Aorta (tissue), 5 donors: ENCODE measurements around the gene CAMKK1. TPM values are rescaled to one million over a fixed set of nuclear protein-coding genes. Genes with fewer than 3 reads are reported as not detected.

ENCODE experiments used
- ATAC-seq: fragments of 200-7000 bp; cut with Tn5 transposase; one replicate; pipeline ENCODE4 v1.9.1; 2022; ENCODE audit warnings: moderate library complexity; ENCODE audit not compliant: low FRiP score
- DNase-seq, 2 donors: peaks; one replicate each; pipeline ENCODE4 v3.0.0-alpha.2; 2020
- H3K27ac ChIP-seq, 2 donors: one replicate each; pipeline ENCODE4 v1.5.1; 2013; ENCODE audit warnings: low read length in 2 of 2, mild to moderate bottlenecking in 2 of 2, moderate library complexity in 2 of 2, control low read depth in 1 of 2, inconsistent platforms in 1 of 2, low read depth in 1 of 2
- H3K27me3 ChIP-seq, 2 donors: one replicate each; pipeline ENCODE4 v1.6.1; 2013; ENCODE audit warnings: control low read depth in 1 of 2, low read length in 1 of 2, mild to moderate bottlenecking in 1 of 2, moderate library complexity in 1 of 2; ENCODE audit not compliant: insufficient read depth in 2 of 2, control insufficient read depth in 1 of 2
- H3K36me3 ChIP-seq, 2 donors: one replicate each; pipeline ENCODE4 v1.6.1; 2013; ENCODE audit warnings: control low read depth in 1 of 2, low read length in 1 of 2, mild to moderate bottlenecking in 1 of 2; ENCODE audit not compliant: insufficient read depth in 2 of 2, control insufficient read depth in 1 of 2
- H3K4me1 ChIP-seq, 2 donors: one replicate each; pipeline ENCODE4 v1.6.1; 2013; ENCODE audit warnings: low read length in 2 of 2, control low read depth in 1 of 2, mild to moderate bottlenecking in 1 of 2, moderate library complexity in 1 of 2; ENCODE audit not compliant: insufficient read depth in 2 of 2, control insufficient read depth in 1 of 2
- H3K4me3 ChIP-seq, 2 donors: one replicate each; pipeline ENCODE4 v1.5.1; 2013; ENCODE audit warnings: low read length in 2 of 2, control low read depth in 1 of 2, mild to moderate bottlenecking in 1 of 2
- H3K9me3 ChIP-seq: one replicate; pipeline ENCODE4 v1.6.1; 2013; ENCODE audit warnings: mild to moderate bottlenecking, low read length; ENCODE audit not compliant: control insufficient read depth
- WGBS, 2 donors: extraction: QIAGEN DNeasy Blood & Tissue Kit; methylation state at CpG; one replicate each; pipeline ENCODE4 v1.1.7; 2013; 5-methylcytosine and 5-hydroxymethylcytosine counted together
- intact Hi-C, 2 donors: fragments of 100-400 bp; cut with DNase I; formaldehyde crosslinking; loops; one replicate each; pipeline versions ENCODE4 v1.14.2 to v1.15.0; 2022
- polyA plus RNA-seq, 2 donors: library from polyadenylated mRNA; stranded (reverse); fragments of 200-250 nt; gene quantifications; one replicate each; pipeline ENCODE4 v1.2.3, GENCODE V29; 2013
- total RNA-seq, 2 donors: library from RNA; stranded (reverse); fragmentation: NEBNext Ultra II Directional; extraction: Animal tissue kit (Norgen Biotek cat#: 25700); gene quantifications; one replicate each; pipeline ENCODE4 v1.2.1, GENCODE V29; 2021
- donor health status: healthy with polysubstance abuse.
- donor health status: Bipolar disorder and iron deficiency.
- donor health status: DM: no; HTN: no; CAD: no.
- donor health status: DM: no; HTN: no; CAD: no.
- donor health status: DM: yes; HTN: yes; CAD: no.

CAMKK1 gene
- total and polyA plus RNA-seq, 4 donors: 1.6 to 11.2 (median 4.6) TPM

DNA sequence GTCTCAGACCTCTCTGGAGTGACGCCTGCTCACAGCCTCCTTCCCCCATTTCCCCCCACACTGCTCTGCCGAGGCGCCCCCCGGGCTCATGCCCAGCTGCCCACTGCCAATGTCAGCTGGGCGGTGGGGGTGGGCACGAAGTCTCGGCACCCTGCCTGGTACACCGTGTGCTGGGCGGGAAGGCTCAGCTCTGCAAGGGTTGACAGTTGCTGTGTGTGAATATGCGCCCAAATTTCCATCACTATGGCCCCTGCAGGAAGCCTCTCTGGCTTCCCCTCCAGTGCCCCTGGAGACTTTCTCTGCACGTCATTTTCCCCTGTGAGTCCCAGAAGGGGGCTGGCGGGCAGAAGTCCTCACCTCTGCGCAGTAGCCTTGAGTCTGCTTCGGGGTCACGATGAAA lies 11.6 kb upstream of the CAMKK1 start:
- no peak overlapping the region for H3K4me3 ChIP-seq
- no peaks in the 10 kb centered on the region for H3K27me3 ChIP-seq
- DNase-seq (no peak), ATAC-seq (no peak)
- no peaks in the 10 kb centered on the region for H3K9me3 ChIP-seq
- intact Hi-C loops: no loop called here
- no peaks in the 10 kb centered on the region for H3K36me3 ChIP-seq
- no peaks in the 10 kb centered on the region for H3K4me1 ChIP-seq
- 64 to 68% methylated on average over 15 of the region's 15 CpGs for WGBS, 2 donors
- H3K27ac ChIP-seq: no peak overlapping the region

DNA sequence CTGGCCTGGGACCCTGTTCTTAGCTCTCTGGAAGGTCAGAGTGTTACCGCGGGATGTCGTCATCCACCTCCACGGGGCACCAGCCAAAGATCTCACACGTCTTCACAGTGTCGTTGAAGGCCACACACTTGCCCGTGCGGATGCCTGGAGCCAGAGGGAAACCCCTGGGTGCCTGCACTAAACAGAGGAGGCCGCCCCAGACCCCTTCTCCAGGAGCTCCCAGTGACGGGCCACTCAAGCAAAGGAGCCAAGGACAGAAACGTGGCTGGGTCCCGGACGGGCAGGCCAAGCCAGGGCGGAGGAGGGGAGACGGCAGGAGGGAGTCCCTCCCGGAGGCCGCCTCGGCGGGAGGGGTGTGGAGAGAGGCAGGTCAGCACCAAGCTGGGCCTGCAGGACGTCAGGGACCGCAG lies 11.0 kb upstream of the CAMKK1 start:
- Histone ChIP-seq H3K27ac (no peak overlapping the region), H3K9me3 (no peaks in the 10 kb centered on the region), H3K4me3 (no peak overlapping the region), H3K36me3 (no peaks in the 10 kb centered on the region), H3K27me3 (no peaks in the 10 kb centered on the region), H3K4me1 (no peaks in the 10 kb centered on the region)
- DNase-seq: peak in 1 of 2 donors; percentile 41
- WGBS, 2 donors: 68 to 75% methylated on average over 21 of the region's 21 CpGs
- intact Hi-C loops: no loop called here
- no peak for ATAC-seq

DNA sequence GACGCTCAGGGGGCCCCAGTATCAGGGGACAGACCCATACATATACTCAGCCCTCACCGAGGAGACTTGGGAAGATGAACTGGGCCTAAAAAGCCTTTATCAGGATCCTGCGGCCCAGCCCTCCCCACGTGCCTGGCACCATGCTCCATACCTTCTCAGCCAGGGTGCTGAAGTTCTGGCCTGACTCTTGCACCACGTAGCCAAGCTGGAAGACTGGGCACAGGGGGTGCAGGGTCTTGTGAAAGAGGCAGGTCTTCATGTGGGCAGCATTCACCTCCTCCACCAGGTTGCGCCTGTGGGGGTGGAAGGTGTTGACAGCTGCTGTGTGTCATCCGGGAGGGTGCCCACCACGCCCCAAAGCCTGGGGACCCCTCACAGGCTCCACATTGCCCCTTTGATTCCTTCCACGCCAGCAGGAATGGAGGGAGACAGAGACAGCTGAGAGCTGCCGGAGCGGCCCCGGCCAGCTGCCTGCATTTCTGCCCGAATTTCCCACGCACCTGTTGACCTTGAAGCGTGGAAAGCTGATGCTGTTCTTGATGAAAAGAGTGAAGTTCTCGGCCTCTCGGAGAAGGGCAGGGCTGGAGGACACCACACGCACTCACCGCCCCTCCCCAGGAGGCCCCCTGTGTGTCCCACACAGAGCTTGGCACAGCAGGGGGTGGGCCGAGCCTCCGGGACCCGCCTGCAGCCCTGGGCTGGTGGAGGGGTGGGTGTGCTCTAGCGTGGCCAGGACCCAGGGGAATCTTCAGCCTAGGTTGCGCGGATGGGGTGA lies 10.4 kb upstream of the CAMKK1 start:
- Histone ChIP-seq H3K36me3 (no peaks in the 10 kb centered on the region), H3K4me1 (no peaks in the 10 kb centered on the region), H3K27me3 (no peaks in the 10 kb centered on the region), H3K27ac (no peak overlapping the region), H3K4me3 (no peak overlapping the region), H3K9me3 (no peaks in the 10 kb centered on the region)
- intact Hi-C loops: no loop called here
- DNase-seq: no peak
- no peak for ATAC-seq
- 84 to 89% methylated on average over 25 of the region's 25 CpGs for WGBS, 2 donors

DNA sequence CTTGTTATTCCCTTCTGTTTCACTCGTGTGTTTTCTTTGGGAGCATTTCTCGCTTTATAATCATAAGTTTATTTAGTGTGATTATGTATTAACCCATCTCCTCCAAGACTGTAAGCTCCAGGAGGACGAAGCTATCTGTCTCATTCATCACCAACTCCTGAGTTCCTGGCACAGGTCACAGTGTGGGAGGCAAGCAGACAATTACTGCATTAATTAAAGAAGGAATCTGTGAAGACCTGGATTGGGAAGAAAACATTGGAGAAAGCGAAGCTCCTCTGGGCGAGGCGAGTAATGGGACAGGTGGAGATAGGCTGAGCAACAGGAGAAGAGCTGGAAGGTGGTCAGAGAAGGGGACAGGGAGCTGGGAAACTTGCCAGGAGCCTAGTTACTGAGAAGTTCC lies 7.8 kb upstream of the CAMKK1 start:
- no peaks in the 10 kb centered on the region for H3K36me3 ChIP-seq
- H3K4me3 ChIP-seq: no peak overlapping the region
- ATAC-seq (no peak), DNase-seq (no peak)
- H3K27ac ChIP-seq: no peak overlapping the region
- H3K9me3 ChIP-seq: no peaks in the 10 kb centered on the region
- H3K4me1 ChIP-seq: no peaks in the 10 kb centered on the region
- intact Hi-C loops: no loop called here
- no peaks in the 10 kb centered on the region for H3K27me3 ChIP-seq
- WGBS, 2 donors: 50 to 54% methylated on average over 6 of the region's 6 CpGs

DNA sequence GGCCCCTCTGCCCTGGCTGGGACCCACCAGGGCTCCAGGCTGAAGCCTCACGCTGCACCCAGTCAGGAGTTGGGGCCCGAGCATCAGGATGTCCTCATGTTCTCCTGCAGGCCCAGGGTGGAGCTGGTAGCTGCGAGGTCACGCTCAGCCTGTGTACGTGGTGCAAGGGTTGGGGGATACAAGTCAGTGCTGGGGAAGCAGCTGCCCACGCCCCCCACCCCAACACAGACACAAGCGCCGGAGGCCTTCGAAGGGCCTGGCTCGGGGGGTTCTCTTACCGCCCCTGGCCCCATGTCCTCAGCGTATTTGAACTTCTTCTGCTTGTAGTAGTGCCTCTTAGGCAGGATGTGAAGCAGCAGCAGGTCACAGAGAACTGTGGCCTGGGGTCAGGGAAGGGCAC lies 4.9 kb upstream of the CAMKK1 start:
- 94 to 97% methylated on average over 12 of the region's 12 CpGs for WGBS, 2 donors
- Histone ChIP-seq H3K9me3 (no peaks in the 10 kb centered on the region), H3K36me3 (no peaks in the 10 kb centered on the region), H3K27ac (no peak overlapping the region), H3K4me1 (no peaks in the 10 kb centered on the region), H3K27me3 (no peaks in the 10 kb centered on the region), H3K4me3 (no peak overlapping the region)
- DNase-seq: no peak
- intact Hi-C loops: no loop called here
- ATAC-seq: no peak

DNA sequence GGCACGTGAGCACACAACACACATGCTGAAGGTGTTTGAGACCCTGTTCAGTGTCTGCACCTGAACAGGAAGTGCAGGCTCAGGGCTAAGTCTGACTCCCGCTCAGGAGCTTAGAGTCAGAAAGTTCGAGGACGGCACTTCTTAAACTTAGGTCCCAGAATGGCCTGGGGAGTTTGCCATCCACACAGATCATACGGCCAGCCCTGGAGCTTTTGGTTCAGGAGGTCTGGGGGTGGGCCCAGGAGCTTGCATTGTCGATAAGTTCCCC lies 4.0 kb upstream of the CAMKK1 start:
- Histone ChIP-seq H3K36me3 (no peaks in the 10 kb centered on the region), H3K4me1 (no peaks in the 10 kb centered on the region), H3K4me3 (no peak overlapping the region), H3K9me3 (no peaks in the 10 kb centered on the region), H3K27me3 (no peaks in the 10 kb centered on the region), H3K27ac (no peak overlapping the region)
- intact Hi-C loops: no loop called here
- ATAC-seq (no peak), DNase-seq (no peak)
- 85 to 86% methylated on average over 6 of the region's 6 CpGs for WGBS, 2 donors

DNA sequence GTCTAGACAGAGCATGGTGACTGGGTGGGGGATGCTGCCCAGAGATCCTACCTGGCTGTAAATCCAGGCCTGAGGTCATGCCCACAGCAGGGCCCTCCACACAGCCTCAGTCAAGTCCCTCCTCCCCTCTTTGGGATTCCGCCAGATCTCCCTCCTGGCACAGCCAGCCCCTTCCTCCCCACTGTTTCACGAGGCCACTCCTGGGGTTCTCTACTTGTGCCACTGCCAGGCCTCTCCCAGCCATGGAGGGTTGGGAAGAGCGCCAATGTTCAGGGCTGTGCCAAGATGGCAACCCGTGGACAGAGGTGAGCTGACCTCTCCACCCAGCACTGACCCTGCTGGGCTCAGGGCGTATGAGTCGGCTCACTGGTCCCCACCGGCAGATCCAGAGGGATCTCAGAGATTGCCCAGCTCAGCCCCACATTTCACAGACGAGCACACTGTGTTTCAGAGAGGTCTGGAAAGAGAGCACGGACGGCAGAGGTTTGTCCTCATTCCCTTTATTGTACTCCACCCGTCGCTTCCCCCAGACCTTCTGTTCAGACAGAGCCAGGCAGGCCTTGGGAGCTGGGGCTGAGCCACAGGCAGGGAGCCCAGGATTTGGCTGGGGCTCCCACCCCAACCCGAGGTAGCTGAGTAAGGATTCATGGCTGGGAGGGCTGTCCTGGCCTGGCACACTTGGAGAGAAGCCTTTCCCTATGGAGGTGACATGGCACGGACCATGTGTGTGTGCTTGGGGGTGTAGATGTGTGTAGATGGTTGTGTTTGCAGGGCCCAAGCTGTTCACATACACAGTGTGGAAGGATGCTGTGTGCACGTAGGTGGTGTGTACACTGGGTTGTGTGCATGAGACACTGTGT lies 3.5 kb upstream of the CAMKK1 start:
- H3K9me3 ChIP-seq: no peaks in the 10 kb centered on the region
- intact Hi-C loops: no loop called here
- 33 to 47% methylated on average over 15 of the region's 15 CpGs for WGBS, 2 donors
- no peak overlapping the region for H3K27ac ChIP-seq
- ATAC-seq (no peak), DNase-seq (peak in 1 of 2 donors; percentile 61)
- H3K4me3 ChIP-seq: no peak overlapping the region
- H3K27me3 ChIP-seq: no peaks in the 10 kb centered on the region
- no peaks in the 10 kb centered on the region for H3K36me3 ChIP-seq
- no peaks in the 10 kb centered on the region for H3K4me1 ChIP-seq

DNA sequence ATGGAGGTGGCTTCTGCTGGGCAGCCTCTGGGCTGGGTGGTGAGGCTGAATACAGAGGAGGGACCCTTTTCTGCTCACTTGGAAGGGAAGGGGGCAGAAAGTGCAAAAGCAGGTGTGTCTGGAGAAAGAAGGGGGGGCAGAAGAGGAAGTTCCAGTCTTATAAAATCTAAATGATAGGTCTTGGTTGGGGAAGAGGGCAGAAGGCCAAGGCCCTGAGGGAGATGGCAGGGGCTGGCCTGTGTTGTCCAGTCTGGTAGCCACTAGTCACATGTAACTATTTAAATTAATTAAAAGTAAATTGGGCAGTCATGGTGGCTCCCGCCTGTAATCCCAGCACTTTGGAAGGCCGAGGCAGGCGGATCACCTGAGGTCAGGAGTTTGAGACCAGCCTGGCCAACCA lies 2.5 kb upstream of the CAMKK1 start:
- no peak overlapping the region for H3K27ac ChIP-seq
- intact Hi-C loops: no loop called here
- no peaks in the 10 kb centered on the region for H3K4me1 ChIP-seq
- DNase-seq (no peak), ATAC-seq (no peak)
- no peaks in the 10 kb centered on the region for H3K9me3 ChIP-seq
- H3K36me3 ChIP-seq: no peaks in the 10 kb centered on the region
- WGBS, 2 donors: 97 to 100% methylated on average over 3 of the region's 3 CpGs
- no peak overlapping the region for H3K4me3 ChIP-seq
- H3K27me3 ChIP-seq: no peaks in the 10 kb centered on the region

DNA sequence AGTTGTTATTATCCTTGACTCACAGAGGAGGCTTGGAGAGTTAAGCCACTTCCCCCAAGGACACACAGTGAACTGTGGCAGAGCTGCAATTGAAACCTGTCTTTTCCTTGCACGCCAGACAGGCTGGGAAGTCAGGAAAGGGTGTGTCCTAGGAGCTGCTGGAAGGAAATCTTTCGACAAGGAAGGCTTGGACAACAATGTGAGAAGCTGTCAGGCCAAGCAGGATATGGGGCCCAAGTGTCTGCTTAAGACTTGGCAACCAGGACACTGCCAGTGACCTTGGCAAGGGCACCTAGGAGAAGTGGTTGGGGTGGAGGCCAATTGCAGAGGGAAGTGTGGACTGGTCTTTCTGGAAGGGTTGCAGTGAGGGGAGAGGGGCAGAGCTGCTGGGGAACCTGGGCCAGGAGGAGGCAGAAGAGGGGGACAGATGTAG lies 2.1 kb upstream of the CAMKK1 start:
- intact Hi-C loops: no loop called here
- H3K4me3 ChIP-seq: no peak overlapping the region
- H3K27me3 ChIP-seq: no peaks in the 10 kb centered on the region
- no peaks in the 10 kb centered on the region for H3K9me3 ChIP-seq
- no peak overlapping the region for H3K27ac ChIP-seq
- 16 to 23% methylated on average over 2 of the region's 2 CpGs for WGBS, 2 donors
- no peaks in the 10 kb centered on the region for H3K36me3 ChIP-seq
- DNase-seq (no peak), ATAC-seq (no peak)
- H3K4me1 ChIP-seq: no peaks in the 10 kb centered on the region
